Left ventricle myocardium superior (tissue), 1 donor: ENCODE measurements around the gene NCOA1. TPM values are rescaled to one million over a fixed set of nuclear protein-coding genes. Genes with fewer than 3 reads are reported as not detected.
"Not testable (repeated sequence)": the region's sequence is repeated elsewhere in the genome, so short reads cannot be mapped to it uniquely, and the experiment has no call there.

ENCODE experiments used
- ATAC-seq: fragments of 200-7000 bp; cut with Tn5 transposase; one replicate; pipeline ENCODE4 v1.9.1; 2020; ENCODE audit warnings: mild to moderate bottlenecking, moderate library complexity
- DNase-seq: peaks from one replicate; pipeline ENCODE4 v3.0.0-alpha.2; 2020
- intact Hi-C: fragments of 100-400 bp; cut with micrococcal nuclease; formaldehyde crosslinking; loops from one replicate; pipeline ENCODE4 v1.11.0; 2022
- total RNA-seq: library from RNA; stranded (reverse); fragmentation: NEBNext Ultra II Directional; extraction: Animal tissue kit (Norgen Biotek cat#: 25700); gene quantifications from one replicate; pipeline ENCODE4 v1.2.1, GENCODE V29; 2021
- donor health status: DM: no; HTN: yes; CAD: no; lungs with severe emphysema.

Gene NCOA1
- total RNA-seq, 1 donor from 2014 or later = 34.3 TPM

DNA sequence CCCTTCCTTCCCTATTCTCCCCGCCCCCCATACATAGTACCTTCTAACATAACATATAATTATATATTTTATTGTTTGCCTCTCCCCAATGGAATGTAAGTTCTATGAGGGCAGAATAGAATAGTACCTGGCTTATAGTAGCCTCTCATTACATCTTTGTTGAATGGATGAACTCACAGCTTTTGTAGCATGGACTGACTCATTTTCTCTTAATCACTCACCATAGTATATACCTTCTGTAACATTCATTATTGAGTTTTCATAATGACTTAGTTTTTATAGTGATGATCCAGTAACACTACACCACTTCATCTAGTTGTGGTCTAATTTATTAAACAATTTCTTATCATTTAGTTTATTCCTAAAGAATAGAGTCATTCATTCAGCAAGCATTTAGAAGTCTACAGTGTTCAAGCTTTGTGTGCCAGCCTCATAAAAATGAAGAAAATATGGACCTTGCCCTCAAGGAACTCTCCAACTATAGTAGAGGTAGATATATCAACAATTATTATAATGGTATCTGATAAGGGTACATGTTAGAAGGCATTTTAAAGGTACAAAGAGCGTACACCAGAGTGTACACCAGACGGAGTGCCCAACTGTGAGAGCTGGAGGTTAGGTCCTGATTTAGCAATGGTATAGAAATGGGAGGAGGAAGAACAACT, 31.1 kb downstream of the NCOA1 start:
- ATAC-seq = no peak
- DNase-seq = no peak
- intact Hi-C loops = no loop called here

- ATAC-seq (no peak), DNase-seq (no peak)
- intact Hi-C loops = no loop called here
Observed at GRCh38 chr2:24527536-24527935, 36.5 kb downstream of the NCOA1 start.

DNA sequence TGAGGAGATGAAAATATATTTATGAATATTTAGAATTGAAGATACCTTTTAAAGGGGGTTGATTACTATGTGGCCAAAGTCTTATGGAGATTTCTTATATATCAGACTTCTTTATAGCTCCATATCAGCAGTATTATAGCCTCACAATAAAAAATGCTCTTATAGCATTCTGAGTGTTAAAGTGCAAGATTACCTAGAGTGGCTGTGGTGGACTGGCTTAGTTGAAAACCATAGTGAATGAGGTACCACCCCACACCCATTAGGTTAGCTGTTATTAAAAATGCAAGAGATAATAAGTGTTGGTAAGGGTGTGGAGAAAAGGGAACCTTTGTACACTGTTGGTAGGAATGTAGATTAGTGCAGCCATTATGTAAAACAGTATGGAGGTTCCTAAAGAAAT, 39.7 kb downstream of the NCOA1 start:
- ATAC-seq = no peak
- intact Hi-C loops = no loop called here
- no peak for DNase-seq

DNA sequence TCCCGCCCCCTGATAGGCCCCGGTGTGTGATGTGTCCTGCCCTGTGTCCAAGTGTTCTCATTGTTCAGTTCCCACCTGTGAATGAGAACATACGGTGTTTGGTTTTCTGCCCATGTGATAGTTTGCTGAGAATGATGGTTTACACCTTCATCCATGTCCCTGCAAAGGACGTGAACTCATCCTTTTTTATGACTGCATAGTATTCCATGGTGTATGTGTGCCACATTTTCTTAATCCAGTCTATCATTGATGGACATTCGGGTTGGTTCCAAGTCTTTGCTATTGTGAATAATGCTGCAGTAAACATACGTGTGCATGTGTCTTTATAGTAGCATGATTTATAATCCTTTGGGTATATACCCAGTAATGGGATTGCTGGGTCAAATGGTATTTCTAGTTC, 40.6 kb downstream of the NCOA1 start:
- DNase-seq, ATAC-seq, intact Hi-C loops: not testable (repeated sequence)

GRCh38 chr2:24532057-24532456, 41.0 kb downstream of the NCOA1 start:
- DNase-seq, intact Hi-C loops, ATAC-seq: not testable (repeated sequence)

GRCh38 chr2:24533574-24533973, 42.5 kb downstream of the NCOA1 start:
- ATAC-seq, intact Hi-C loops, DNase-seq: not testable (repeated sequence)

DNA sequence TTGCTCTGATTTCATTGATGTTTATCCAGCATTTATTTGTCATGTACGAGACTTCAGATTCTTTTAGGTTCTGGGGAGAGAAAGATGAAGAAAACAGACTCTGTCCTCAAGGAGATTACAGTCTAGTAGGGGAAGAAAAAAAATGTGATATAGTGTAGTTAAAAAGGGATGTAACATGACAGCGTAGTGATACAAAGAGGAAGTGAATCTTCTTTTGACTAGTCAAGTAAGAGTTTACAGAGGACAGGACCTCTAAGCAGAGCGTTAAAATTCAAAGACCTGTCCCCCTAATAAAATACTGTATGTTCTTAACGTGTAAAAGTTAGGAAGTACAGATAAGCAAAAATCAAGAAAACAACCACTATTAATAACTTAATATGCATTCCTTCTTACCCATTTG, 47.7 kb downstream of the NCOA1 start:
- no peak for DNase-seq
- intact Hi-C loops = no loop called here
- ATAC-seq = no peak

GRCh38 chr2:24539258-24539657, 48.2 kb downstream of the NCOA1 start:
- DNase-seq (no peak), ATAC-seq (no peak)
- intact Hi-C loops = no loop called here

DNA sequence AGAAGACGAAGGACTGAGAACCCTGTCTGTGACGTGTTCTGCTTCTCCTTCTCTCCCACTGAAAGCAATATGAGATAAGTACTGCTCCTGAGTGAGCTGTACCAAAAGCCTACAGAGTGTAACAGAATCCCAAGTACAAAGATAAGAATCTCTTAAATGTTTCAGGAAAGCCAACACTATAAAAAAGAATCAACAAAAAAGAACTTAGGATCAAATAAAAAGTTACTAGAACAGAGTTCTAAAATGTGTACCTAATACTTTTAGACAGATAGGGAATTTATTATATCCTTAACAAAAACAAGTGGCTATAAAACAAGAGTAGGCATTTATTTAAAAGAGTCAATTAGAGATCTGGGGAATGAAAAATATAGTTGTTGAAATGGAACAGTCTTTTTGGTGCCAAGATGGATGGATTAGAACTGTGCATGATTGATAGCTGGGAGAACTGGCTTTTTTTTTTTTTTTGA, 49.0 kb downstream of the NCOA1 start:
- DNase-seq (no peak), ATAC-seq (no peak)
- intact Hi-C loops = no loop called here

DNA sequence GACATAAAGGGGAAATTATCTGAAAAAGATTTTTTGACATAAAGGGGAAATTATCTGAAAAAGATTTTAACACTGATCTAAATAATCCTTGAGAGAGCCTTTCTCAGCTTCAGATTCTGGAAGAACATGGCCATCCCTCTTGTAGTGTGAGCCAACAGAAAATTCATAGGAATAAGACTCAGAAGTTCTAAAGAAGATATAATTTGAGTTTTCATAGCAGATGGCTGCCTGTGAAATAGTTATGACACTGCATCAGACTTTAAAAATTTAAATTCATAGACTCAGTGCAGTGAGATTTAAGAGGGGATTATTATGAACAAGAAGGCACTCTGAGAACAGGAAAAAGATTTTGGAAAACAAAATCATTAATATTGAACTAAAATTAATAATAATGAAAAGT, 50.6 kb downstream of the NCOA1 start:
- ATAC-seq (no peak), DNase-seq (no peak)
- intact Hi-C loops = no loop called here

- intact Hi-C loops = no loop called here
- no peak for ATAC-seq
- no peak for DNase-seq
Observed at GRCh38 chr2:24542269-24542872, 51.3 kb downstream of the NCOA1 start.

DNA sequence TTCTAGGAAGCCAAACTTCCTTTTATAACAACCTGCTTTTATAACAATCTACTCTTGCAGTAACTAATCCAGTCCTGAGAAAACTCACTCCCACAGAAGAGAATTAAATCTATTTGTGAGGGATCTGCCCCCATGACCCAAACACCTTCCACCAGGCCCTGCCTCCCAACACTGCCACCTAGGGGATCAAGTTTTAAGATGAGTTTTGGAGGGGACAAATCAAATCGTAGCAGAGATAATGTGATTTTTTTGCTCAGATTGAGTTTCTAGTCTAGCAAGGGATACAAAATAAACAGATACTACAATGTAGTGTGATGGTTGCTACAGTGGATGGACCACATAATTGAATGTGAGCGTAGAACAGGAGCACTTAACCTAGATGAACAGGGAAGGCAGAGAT, 52.2 kb downstream of the NCOA1 start:
- intact Hi-C loops = no loop called here
- DNase-seq (no peak), ATAC-seq (no peak)

GRCh38 chr2:24544456-24545115, 53.5 kb downstream of the NCOA1 start:
- ATAC-seq (no peak), DNase-seq (no peak)
- intact Hi-C loops = no loop called here

DNA sequence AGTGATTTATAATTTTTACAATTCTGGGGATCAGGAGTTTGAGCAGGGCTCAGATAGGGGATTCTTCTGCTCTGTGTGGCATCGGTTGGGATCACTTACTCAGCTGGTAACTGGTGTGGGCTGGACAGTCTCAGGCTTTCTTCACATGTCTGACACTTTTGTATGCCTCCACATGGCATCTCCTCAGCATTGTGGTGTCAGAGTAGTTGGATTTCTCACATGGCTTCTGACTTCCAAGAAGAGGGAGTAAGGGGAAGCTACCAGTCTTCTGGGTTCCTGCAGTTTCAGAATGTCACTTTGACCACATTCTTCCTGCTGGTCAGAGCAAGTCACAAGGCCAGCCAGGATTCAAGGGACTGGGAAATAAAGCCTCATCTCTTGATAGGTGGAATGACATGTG, 55.6 kb downstream of the NCOA1 start:
- DNase-seq (no peak), ATAC-seq (peak; percentile 21)
- intact Hi-C loops = no loop called here

- DNase-seq = no peak
- no peak for ATAC-seq
- intact Hi-C loops = no loop called here
Observed at GRCh38 chr2:24548058-24548457, 57.0 kb downstream of the NCOA1 start.

- ATAC-seq, DNase-seq, intact Hi-C loops: not testable (repeated sequence)
Observed at GRCh38 chr2:24550301-24550700, 59.2 kb downstream of the NCOA1 start.

GRCh38 chr2:24551016-24551415, 60.0 kb downstream of the NCOA1 start:
- DNase-seq = no peak
- no peak for ATAC-seq
- intact Hi-C loops = no loop called here

GRCh38 chr2:24552836-24553235, 61.8 kb downstream of the NCOA1 start:
- DNase-seq = no peak
- intact Hi-C loops = no loop called here
- no peak for ATAC-seq

- no peak for DNase-seq
- ATAC-seq = peak; percentile 47
- intact Hi-C loops = no loop called here
Observed at GRCh38 chr2:24558781-24559472, 67.9 kb downstream of the NCOA1 start.
